ENCODE data around the gene GOLPH3L.

DNA sequence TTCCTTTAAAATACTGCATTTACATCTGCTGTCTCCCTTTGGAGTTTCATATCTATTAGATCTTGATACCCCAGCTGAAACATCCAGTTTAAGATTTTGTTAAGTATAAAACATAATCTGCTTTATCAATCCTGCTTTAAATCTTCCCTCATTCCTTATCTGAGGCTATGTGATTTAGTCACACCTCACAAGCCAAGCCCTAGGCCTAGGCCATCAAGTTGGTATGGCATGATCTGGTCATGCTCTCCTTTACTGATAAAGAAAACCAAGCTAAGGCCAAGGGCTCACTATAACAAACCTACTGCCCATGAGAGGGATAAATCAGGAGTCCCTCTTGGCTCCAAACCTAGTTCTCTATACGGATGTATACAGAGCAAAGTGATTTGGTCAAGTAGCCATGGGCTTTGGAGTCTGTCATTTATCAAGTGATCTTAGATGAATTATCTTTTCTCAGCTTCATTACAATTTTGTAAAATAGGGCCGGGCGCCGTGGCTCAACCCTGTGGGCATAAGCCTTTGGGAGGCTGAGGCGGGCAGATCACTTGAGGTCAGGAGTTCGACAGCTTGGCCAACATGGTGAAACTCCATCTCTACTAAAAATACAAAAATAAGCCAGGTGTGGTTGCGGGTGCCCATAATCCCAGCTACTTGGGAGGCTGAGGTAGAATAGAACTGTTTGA is 90.4 kb downstream of the GOLPH3L start:
- TF ChIP-seq, protein P1, sequence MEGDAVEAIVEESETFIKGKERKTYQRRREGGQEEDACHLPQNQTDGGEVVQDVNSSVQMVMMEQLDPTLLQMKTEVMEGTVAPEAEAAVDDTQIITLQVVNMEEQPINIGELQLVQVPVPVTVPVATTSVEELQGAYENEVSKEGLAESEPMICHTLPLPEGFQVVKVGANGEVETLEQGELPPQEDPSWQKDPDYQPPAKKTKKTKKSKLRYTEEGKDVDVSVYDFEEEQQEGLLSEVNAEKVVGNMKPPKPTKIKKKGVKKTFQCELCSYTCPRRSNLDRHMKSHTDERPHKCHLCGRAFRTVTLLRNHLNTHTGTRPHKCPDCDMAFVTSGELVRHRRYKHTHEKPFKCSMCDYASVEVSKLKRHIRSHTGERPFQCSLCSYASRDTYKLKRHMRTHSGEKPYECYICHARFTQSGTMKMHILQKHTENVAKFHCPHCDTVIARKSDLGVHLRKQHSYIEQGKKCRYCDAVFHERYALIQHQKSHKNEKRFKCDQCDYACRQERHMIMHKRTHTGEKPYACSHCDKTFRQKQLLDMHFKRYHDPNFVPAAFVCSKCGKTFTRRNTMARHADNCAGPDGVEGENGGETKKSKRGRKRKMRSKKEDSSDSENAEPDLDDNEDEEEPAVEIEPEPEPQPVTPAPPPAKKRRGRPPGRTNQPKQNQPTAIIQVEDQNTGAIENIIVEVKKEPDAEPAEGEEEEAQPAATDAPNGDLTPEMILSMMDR (IDR thresholded peaks at IDR 0.05): no peak
- no peak for TF ChIP-seq EP300 (IDR thresholded peaks at IDR 0.05)
- no peak for TF ChIP-seq POLR2AphosphoS5 (IDR thresholded peaks at IDR 0.05)
